ENCODE measurements around the gene SDF4. TPM values are rescaled to one million over a fixed set of nuclear protein-coding genes. Genes with fewer than 3 reads are reported as not detected.

The SDF4 gene
- total RNA-seq, 2 donors from 2014 or later, result 120 to 128 TPM

GRCh38 chr1:1173793-1174415 is 57.9 kb downstream of the SDF4 start, which contains the start of gene TTLL10:
TSS of gene TTLL10 (plus strand) at chr1:1173880. CDS start at chr1:1179216, 5,336 bp downstream.
- Histone ChIP-seq H3K27me3 (peaks cover 0 to 21% of the 10 kb centered on the region in 2 donors), H3K4me1 (peaks cover 0 to 9% of the 10 kb centered on the region in 2 donors), H3K4me3 (no peak within 1 kb of the TSS), H3K27ac (no peak within 1 kb of the TSS), H3K9me3 (no peaks in the 10 kb centered on the region), H3K36me3 (no peaks in the 10 kb centered on the region)
- DNase-seq (ENCODE audit: low spot score), result no peak
- TF ChIP-seq, protein P1, sequence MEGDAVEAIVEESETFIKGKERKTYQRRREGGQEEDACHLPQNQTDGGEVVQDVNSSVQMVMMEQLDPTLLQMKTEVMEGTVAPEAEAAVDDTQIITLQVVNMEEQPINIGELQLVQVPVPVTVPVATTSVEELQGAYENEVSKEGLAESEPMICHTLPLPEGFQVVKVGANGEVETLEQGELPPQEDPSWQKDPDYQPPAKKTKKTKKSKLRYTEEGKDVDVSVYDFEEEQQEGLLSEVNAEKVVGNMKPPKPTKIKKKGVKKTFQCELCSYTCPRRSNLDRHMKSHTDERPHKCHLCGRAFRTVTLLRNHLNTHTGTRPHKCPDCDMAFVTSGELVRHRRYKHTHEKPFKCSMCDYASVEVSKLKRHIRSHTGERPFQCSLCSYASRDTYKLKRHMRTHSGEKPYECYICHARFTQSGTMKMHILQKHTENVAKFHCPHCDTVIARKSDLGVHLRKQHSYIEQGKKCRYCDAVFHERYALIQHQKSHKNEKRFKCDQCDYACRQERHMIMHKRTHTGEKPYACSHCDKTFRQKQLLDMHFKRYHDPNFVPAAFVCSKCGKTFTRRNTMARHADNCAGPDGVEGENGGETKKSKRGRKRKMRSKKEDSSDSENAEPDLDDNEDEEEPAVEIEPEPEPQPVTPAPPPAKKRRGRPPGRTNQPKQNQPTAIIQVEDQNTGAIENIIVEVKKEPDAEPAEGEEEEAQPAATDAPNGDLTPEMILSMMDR (IDR thresholded peaks at IDR 0.05), result no peak

DNA sequence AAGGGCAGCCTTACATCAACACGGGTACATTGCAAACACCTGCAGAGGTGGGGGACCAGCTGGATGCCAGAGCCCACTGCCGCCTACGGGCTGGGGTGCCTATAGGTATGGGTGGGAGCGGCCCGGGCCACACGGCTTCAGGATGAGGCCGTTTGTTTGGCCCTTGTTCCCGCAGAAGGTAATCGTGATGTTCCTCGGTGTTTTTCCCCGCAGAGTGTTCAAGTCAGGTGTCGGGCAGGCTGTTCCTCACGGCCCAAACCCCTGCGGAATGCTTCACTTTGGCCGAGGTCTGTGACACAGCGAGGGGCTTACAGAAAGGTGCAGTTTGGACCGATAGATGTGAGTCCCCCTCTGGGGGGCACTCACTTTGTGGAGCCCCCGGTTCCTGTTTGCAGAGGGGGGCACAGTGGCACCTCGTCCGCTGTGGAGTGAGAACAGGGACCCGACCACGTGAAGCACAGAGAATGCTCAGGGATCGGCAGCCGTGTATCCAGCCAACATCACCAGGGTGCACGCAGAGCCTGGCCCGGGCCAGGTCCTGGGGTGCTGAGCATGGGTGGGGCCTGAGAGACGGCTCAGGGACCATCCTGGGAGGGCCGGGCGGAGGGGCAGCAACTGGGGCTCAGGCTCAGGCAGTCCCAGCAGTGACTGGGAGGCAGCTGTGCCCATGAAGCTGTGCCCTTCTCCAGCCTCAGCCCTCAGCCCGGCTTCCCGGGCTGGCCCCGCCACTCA is 58.6 kb downstream of the SDF4 start:
- H3K27me3 ChIP-seq, result peaks cover 0 to 18% of the 10 kb centered on the region in 2 donors
- H3K36me3 ChIP-seq, result no peaks in the 10 kb centered on the region
- no peak overlapping the region for H3K27ac ChIP-seq
- H3K9me3 ChIP-seq, result no peaks in the 10 kb centered on the region
- no peak for DNase-seq (ENCODE audit: low spot score)
- TF ChIP-seq, protein P1 (IDR thresholded peaks at IDR 0.05), result no peak
- no peak overlapping the region for H3K4me3 ChIP-seq
- H3K4me1 ChIP-seq, result peaks cover 0 to 9% of the 10 kb centered on the region in 2 donors

DNA sequence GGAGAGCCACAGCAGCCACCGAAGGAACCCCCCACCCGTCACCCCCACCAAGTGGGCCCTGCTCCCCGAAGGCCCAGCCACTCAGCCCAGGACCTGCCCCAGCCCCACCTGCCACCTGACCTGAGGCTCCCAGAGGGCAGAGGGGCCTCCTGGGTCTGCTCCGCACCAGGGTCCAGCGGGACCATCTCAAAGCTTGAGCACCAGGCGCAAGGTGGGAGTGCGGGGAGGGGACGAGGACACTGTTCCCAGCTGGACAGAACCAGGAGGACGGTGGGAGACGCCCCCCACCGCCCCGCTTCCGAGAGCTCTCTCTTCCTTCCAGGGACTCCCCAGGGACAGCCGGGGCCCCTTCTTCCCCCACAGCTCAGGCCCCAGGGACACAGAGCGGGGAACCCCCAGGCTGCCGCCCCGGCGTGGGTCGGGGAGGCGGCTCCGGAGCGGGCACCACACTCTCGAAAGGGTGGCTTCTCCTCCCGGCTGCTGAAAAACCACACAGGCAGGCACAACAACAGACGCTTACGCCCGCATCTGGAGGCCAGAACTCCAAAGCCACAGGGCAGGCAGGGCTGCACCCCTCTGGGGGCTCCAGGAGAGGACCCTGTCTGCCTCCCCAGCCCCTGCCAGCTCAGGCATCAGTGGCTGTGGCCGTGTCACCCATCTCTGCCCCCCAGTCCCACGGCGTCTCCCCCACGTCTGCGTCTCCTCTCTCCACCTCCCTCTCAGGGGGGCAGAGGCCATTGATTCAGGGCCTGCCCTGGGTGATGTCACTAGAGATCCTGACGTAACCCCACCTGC is 60.1 kb downstream of the SDF4 start:
- Histone ChIP-seq H3K36me3 (no peaks in the 10 kb centered on the region), H3K4me1 (peaks cover 0 to 9% of the 10 kb centered on the region in 2 donors), H3K4me3 (no peak overlapping the region), H3K9me3 (no peaks in the 10 kb centered on the region), H3K27ac (no peak overlapping the region), H3K27me3 (peaks cover 0 to 18% of the 10 kb centered on the region in 2 donors)
- TF ChIP-seq, protein P1 (IDR thresholded peaks at IDR 0.05), result no peak
- DNase-seq (ENCODE audit: low spot score), result no peak

DNA sequence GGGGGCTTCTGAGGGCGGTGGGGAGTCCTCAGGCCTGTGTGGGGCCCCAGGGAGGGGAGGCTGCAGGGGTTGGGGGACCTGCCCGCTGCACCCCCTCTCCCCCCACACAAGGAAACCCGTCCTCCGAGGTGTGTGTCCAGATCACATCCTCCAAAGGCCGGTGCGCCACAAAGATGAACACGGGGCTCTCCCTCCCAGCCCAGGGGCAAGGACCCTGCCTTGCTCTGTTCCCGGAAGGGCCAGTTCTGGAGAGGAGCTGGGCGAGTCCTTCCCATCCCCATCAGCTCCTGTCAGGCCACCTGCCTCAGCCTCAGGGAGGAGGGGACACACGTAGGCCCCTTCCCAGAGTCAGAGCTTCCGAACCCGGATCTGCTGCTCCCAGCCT is 60.6 kb downstream of the SDF4 start:
- Histone ChIP-seq H3K27me3 (peaks cover 0 to 18% of the 10 kb centered on the region in 2 donors), H3K36me3 (no peaks in the 10 kb centered on the region), H3K9me3 (no peaks in the 10 kb centered on the region), H3K4me1 (peaks cover 0 to 9% of the 10 kb centered on the region in 2 donors), H3K4me3 (no peak overlapping the region), H3K27ac (no peak overlapping the region)
- DNase-seq (ENCODE audit: low spot score), result no peak
- TF ChIP-seq, protein P1 (IDR thresholded peaks at IDR 0.05), result no peak

DNA sequence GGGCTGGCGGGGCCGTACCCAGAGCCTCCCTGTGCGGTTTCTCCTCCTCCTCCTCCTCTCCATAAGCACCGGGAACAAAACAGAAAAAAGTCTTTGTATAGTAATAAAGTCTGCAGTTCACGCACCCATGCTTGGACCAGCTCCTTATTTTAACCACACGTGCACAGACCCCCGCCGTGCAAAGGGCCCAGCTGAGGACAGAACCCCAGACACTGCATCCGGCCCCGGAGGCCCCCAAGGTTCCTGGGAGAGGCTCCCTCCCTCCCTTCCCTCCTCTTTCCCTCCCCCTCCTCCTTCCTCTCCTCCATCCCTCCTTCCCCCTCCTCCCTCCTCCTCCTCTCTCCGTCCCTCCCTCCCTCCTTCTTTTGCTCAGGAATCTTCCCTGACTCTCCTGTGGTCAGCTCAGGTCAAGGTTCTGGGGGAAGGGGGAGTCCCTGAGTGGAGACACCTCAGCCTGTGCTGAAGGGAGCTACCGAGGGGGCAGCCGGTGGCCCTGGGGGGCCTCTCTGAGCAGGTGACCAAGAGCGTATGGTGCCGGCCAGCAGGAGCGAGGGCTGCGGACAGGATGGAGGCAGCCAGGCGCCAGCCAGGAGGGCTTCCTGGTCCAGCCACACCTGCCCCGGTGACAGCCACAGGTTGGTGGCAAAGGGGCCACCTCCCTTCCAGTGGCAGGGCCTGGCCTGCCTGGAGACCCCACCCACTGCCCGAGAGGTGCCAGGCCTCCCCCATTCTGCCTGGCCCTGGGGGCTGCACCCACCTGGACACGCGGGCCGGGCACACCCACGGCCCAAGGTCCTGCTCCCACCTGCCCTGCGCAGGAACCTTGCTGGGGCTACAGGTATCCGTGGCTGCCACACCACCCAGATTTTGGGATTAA is 61.3 kb downstream of the SDF4 start:
- Histone ChIP-seq H3K4me1 (peaks cover 0 to 9% of the 10 kb centered on the region in 2 donors), H3K27me3 (peaks cover 0 to 18% of the 10 kb centered on the region in 2 donors), H3K36me3 (no peaks in the 10 kb centered on the region), H3K4me3 (no peak overlapping the region), H3K27ac (no peak overlapping the region), H3K9me3 (no peaks in the 10 kb centered on the region)
- TF ChIP-seq, protein P1 (IDR thresholded peaks at IDR 0.05), result no peak
- no peak for DNase-seq (ENCODE audit: low spot score)
